NCI-H2029 treated with DMSO at 0.1 percent for 48 hours (cell line): ENCODE data around the gene DENND4C.
"Not testable (repeated sequence)": the region's sequence is repeated elsewhere in the genome, so short reads cannot be mapped to it uniquely, and the experiment has no call there.

Source experiments
- DNase-seq: peaks from one replicate; lab custom pipeline; 2025; lab: John Stamatoyannopoulos, UW

Gene DENND4C

GRCh38 chr9:19410195-19410503 is 179.7 kb downstream of the DENND4C start:
- no peak for DNase-seq

- DNase-seq, result no peak
Observed at GRCh38 chr9:19410594-19410993, 180.1 kb downstream of the DENND4C start.

- DNase-seq, result no peak
Observed at GRCh38 chr9:19411316-19411715, 180.8 kb downstream of the DENND4C start.

GRCh38 chr9:19413456-19413855 is 183.0 kb downstream of the DENND4C start:
- not testable (repeated sequence) for DNase-seq

GRCh38 chr9:19416143-19416542 is 185.7 kb downstream of the DENND4C start:
- DNase-seq, result no peak

GRCh38 chr9:19420877-19421276 is 190.4 kb downstream of the DENND4C start:
- no peak for DNase-seq
